Activated CD4-positive, CD25-positive, alpha-beta regulatory T cell (primary cell): ENCODE data around the gene TRIM3.

Experiments
- DNase-seq, 4 experiments: peaks; one replicate each; lab custom pipeline; 2025; lab: John Stamatoyannopoulos, UW

The TRIM3 gene

DNA sequence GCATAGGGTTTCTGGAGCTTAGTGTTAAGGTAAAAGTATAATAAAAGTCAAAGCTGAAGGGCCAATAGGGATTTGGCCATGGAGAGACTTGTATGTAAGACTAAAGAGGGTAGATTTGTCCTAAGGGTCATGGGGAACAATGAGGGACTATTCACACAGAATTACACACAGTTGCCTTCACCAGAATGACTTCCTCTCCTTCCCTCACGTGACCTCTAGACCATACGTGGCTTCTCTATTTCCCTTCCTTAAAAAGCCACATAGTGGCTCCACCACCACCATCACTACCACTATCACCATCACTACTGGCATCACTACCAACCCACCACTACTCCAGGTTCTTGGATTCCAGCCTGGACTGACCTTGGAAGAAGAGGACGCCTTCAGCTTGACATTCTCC lies 35.7 kb downstream of the TRIM3 start:
- no peak for DNase-seq

GRCh38 chr11:6437423-6437822 lies 36.3 kb downstream of the TRIM3 start:
- no peak for DNase-seq

DNA sequence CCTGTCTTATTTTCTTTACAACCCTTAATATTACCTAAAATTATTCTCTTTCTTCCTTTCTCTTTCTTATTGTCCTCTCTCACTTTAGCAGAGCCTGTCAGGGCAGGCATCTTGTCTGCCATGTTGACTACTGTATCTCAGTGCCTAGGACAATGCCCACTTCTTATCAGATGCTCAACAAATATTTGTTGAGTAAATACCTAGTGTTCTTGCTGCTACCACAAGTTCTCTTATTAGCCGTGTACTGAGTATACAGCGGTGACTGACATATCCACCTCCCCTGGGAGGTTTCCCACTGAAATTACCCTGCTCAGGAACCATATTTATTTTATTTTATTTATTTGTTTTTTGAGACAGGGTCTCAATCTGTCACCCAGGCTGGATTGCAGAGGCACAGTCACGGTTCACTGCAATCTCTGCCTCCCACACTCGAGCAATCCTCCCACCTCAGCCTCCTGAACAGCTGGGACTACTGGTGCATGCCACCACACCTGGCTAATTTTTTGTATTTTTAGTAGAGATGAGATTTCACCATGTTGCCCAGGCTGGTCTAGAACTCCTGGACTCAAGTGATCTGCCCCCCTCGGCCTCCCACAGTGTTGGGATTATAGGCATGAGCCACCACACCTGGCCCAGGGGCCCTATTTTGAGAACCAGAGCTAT lies 39.6 kb downstream of the TRIM3 start:
- no peak for DNase-seq

- DNase-seq: no peak
These were observed 41.9 kb downstream of the TRIM3 start for GRCh38 chr11:6431861-6432260.

GRCh38 chr11:6427516-6427915 lies 46.2 kb downstream of the TRIM3 start:
- DNase-seq: no peak

GRCh38 chr11:6420677-6421076 lies 53.1 kb downstream of the TRIM3 start:
- no peak for DNase-seq

DNA sequence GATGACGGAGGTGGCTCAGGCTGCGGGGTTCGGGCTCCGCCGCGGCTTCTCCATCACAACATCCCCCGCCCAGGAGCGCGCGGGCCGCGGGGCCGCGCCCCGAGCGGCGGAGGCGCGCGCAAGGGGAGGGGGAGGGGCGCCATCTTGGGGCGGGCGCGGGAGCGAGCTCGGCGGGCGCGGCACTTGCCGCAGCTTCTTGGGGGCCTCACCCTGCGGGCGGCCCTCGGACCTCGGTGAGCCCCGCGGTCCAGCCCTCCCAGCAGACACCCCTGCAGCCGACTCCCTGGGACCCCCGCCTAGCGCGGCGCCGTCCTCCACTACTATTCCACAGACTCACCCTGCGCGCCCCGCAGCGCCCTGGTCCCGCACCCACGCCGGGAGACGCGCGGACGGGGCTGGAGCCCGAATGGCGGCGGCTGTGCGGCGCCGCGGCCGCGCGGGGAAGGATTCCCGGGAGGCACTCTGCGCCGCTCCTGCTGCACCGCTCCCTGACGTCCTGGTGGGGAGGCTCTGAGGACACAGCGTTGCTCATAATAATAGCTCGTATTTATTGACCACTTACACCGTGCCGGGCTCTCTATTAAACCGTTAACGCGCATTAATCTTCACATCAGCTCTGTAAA lies 54.6 kb downstream of the TRIM3 start, which contains the start of gene APBB1:
Gene APBB1, minus strand, starts transcription at position 86 of the 623 bp plus-strand sequence. CDS start 7,747 bp downstream, outside the sequence.
- DNase-seq: peak; percentile 41 to 68 (median 54)

GRCh38 chr11:6418557-6419008 lies 55.2 kb downstream of the TRIM3 start:
- no peak for DNase-seq

GRCh38 chr11:6417907-6418556 lies 55.7 kb downstream of the TRIM3 start:
- DNase-seq: no peak

GRCh38 chr11:6415797-6416196 lies 57.9 kb downstream of the TRIM3 start:
- no peak for DNase-seq

DNA sequence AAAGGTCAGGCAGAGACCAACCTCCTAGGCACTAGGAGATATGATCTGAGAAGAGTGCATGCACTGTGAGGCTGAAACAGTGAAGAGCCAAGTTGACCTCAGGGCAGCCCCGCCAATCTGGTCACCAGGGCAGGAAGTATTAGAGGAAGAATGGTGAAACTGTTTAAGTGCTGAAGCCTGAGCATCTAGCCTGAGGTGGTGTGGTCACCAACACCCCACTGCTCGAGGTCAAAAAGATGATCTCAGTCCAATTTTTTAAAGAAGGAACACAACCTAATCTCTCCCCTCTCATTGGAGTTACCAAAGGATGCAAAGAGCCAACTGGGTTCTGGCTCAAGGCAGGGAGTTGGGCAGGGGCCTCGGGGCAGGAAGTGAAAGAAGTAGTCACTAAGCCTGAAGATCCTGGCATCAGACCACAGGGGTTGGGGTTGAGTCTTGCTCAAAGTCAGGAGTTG lies 58.8 kb downstream of the TRIM3 start:
- DNase-seq: no peak

GRCh38 chr11:6413791-6414201 lies 59.9 kb downstream of the TRIM3 start:
- DNase-seq: peak in 3 of 4 experiments; percentile 28 to 37 (median 31)

GRCh38 chr11:6411594-6412031 lies 62.1 kb downstream of the TRIM3 start:
- no peak for DNase-seq

DNA sequence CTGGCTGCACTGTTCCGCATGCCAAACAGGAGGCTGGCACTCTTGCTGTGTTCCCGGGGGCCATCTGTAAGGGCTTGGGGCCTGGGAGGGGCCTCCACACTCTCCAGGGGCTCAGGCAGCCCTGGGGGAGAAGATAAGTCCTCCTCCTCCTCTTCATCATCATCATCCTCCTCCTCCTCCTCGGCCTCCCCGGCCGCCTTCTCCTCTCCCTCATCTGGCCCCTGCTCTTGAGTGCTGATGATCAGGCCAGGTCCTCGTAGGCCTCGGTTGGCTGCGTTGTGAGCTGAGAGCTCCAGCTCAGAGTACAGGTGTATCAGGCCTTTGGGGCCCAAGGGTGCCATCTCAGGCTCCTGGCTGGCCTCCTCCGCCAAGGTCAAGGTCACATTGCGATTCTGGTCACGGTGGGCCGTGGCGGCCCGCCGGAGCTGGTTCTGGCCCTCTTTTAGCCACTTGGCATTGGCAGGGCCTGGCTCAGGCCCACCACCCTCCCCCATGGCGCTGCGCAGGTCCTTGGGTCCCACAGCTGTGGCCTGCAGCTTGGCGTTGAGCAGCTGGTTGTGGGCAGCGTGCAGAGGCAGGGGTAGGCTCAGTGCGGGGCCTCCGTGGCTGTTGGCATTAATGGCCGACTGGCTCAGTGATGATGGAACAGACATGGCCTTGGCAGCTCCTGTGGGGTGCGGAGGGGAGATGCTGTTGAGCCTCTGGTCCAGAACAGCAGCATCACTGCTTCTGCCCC lies 62.9 kb downstream of the TRIM3 start:
- no peak for DNase-seq

DNA sequence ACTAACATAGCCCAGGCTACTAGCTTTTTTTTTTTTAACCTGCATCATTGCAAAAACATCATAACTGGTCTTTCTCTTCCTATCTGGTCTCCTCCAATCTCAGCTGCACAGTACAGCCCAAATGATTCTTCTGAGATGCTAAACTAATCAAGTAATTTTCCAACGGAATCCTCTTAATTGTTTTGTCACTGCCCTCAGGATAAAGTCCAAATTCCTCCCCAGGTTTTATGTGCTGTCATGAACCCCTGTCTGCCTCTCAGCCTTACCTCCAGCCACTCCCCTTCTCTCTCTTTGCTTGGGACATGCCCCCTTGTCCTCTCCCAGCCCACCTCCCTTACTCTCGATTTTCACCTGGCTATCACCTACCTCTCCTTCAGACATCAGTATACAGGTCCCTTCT lies 67.4 kb downstream of the TRIM3 start:
- DNase-seq: no peak

GRCh38 chr11:6405846-6406245 lies 67.9 kb downstream of the TRIM3 start:
- DNase-seq: no peak

- DNase-seq: no peak
These were observed 68.6 kb downstream of the TRIM3 start for GRCh38 chr11:6405052-6405667.

DNA sequence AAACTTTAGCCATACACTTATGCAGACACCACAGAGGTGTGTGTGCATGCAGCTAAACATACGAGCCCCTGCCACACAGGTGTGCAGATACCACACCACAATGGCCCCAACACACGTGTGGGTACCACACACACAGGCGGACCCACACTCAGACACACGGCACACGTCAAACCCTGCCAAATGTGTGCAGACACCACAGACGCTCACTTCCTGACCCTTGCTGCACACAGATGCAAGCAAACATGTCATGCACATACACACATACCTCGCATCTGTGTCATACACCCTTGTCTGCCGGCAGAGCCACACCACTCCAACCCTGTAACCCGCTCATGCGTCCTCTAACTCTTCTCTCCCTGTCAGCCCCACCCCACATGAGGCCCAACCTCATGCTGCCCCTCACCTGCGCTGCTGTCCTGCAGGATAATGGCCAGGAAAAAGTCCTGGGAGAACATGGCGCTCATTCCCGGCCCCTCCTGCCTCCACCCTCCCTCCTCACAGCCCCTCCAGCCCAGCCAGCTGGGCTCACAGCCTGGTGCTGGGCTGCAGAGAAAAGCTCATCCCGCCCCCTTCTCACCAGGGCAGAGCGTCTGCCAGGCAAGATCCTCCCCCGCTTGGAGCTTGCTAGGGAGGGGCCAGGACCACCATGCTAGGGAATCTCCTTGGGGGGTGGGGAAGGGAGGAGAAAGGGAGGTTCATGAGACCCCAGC lies 69.2 kb downstream of the TRIM3 start:
- DNase-seq: no peak

- no peak for DNase-seq
These were observed 70.2 kb downstream of the TRIM3 start for GRCh38 chr11:6403539-6403938.

DNA sequence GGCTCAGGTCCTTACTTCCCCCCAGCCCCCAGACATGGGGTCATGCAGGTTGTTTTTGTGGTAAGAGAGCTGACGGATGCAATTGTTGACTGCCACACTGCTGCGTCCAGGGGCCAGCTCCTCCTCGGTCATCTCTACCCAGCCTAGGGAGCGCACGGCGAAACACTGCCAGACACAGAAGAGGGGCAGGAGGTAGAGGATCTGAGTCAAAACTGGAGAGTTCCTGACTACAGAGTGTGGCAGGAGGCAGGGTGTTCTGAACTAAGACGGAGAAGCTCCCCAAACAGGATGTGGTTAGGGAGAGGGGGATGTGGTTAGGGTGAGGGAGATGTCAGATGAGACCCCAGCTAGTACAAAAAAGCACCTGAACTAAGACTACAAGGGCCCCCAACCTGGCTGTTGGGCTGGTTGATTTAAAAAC lies 71.2 kb downstream of the TRIM3 start:
- DNase-seq: peak in 2 of 4 experiments; percentile 49 to 57

GRCh38 chr11:6402061-6402470 lies 71.7 kb downstream of the TRIM3 start:
- no peak for DNase-seq
